Neutrophil (primary cell): ENCODE data around the gene WNK4.

ENCODE experiments used
- H3K27ac ChIP-seq: fragments of 200-600 bp; sonication (generic); 2 replicates; pipeline ENCODE4 v1.5.1; 2016; ENCODE audit warnings: mild to moderate bottlenecking, moderate library complexity
- H3K27me3 ChIP-seq: fragments of 200-600 bp; sonication (generic); 2 replicates; pipeline ENCODE4 v1.6.0; 2016; ENCODE audit warnings: mild to moderate bottlenecking
- H3K36me3 ChIP-seq: fragments of 200-600 bp; sonication (generic); 2 replicates; pipeline ENCODE4 v1.5.1; 2017
- H3K4me1 ChIP-seq, 2 experiments: fragments of 200-600 bp in 1 of 2; sonication (generic) in 1 of 2; 1 replicate in 1 of 2; 2 replicates in 1 of 2; pipeline versions ENCODE4 v1.5.1 to v1.6.1; 2013 to 2016; ENCODE audit warnings: low read depth in 1 of 2, low read length in 1 of 2, mild to moderate bottlenecking in 1 of 2, moderate library complexity in 1 of 2; ENCODE audit not compliant: control insufficient read depth in 1 of 2, insufficient read depth in 1 of 2
- H3K4me3 ChIP-seq, 2 experiments: fragments of 200-600 bp in 1 of 2; sonication (generic) in 1 of 2; 1 replicate in 1 of 2; 2 replicates in 1 of 2; pipeline ENCODE4 v1.5.1; 2013 to 2016; ENCODE audit warnings: low read depth in 1 of 2, low read length in 1 of 2, mild to moderate bottlenecking in 1 of 2, moderate library complexity in 1 of 2
- H3K9me3 ChIP-seq: fragments of 200-600 bp; sonication (generic); 2 replicates; pipeline ENCODE4 v1.5.1; 2016
- CTCF ChIP-seq: fragments of 200-600 bp; sonication (generic); IDR thresholded peaks from 2 replicates; pipeline ENCODE4 v1.5.1; 2016; ENCODE audit warnings: antibody characterized with exemption

The WNK4 gene

DNA sequence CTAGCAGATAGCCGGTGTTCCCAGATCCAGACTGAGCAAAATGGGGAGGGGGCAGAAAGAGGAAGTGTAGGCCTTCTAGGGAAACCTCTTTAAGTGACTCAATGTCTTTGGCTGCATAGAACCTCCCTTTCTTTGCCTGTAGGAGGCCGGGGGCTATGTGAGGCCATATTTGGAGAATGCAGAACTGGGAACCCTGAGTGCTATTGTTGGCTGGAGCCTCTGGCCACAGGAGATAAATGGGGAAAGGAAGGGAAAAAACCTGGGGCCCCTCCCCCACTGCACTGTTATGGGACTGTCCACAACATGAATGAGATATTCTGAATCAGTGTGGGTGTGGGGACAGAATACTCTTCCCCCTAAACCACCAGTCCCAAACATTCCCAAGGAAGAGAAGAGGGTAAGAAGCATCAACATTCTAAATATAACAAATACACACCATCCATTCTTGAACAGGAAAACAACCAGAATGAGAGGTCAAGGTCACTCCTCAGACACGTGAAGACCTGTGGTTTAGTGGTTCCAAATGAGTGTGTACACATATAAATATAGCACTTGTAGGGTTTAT is 4.8 kb upstream of the WNK4 start:
- peaks cover 17% of the 10 kb centered on the region for H3K27me3 ChIP-seq
- no peak overlapping the region for H3K4me3 ChIP-seq
- H3K36me3 ChIP-seq: peaks cover 56% of the 10 kb centered on the region
- TF ChIP-seq CTCF: no peak
- no peak overlapping the region for H3K27ac ChIP-seq
- no peaks in the 10 kb centered on the region for H3K9me3 ChIP-seq
- peaks cover 15 to 17% of the 10 kb centered on the region in 2 experiments for H3K4me1 ChIP-seq

GRCh38 chr17:42778570-42778969 is 1.8 kb upstream of the WNK4 start:
- Histone ChIP-seq H3K27ac (no peak overlapping the region), H3K9me3 (no peaks in the 10 kb centered on the region), H3K36me3 (peaks cover 56% of the 10 kb centered on the region), H3K27me3 (peaks cover 46% of the 10 kb centered on the region), H3K4me1 (peaks cover 12 to 18% of the 10 kb centered on the region in 2 experiments), H3K4me3 (no peak overlapping the region)
- TF ChIP-seq CTCF: no peak

DNA sequence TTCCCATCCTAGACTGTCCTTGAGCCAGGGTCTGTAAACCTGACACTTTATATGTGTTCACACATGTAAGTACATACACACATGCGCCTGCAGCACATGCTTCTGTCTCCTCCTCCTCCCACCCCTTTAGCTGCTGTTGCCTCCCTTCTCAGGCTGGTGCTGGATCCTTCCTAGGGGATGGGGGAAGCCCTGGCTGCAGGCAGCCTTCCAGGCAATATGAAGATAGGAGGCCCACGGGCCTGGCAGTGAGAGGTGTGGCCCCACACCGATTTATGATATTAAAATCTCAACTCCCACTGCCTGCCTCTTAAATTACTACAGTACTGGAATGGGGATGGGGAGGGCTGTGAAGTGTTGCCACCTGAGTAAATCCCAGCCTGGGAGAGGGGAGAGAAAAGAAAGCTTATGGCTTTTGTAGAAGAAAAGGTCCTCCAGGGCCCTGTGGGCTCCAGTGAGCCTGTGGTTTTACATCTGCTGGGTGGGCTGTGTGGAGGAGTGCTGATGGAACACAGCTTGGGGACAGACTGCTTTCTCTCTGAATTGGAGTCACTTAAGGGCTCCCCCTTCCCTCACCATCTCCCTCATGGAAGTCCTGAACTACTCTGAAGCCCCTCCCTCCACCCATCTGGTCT is 990 bp upstream of the WNK4 start:
- peaks cover 56% of the 10 kb centered on the region for H3K36me3 ChIP-seq
- peaks cover 55% of the 10 kb centered on the region for H3K27me3 ChIP-seq
- H3K27ac ChIP-seq: no peak overlapping the region
- peaks cover 8 to 12% of the 10 kb centered on the region in 2 experiments for H3K4me1 ChIP-seq
- H3K4me3 ChIP-seq: no peak overlapping the region
- TF ChIP-seq CTCF: no peak
- no peaks in the 10 kb centered on the region for H3K9me3 ChIP-seq

GRCh38 chr17:42780851-42781638 is 635 bp downstream of the WNK4 start:
- H3K4me3 ChIP-seq: no peak overlapping the region
- H3K4me1 ChIP-seq: peaks cover 8 to 21% of the 10 kb centered on the region in 2 experiments
- H3K9me3 ChIP-seq: no peaks in the 10 kb centered on the region
- H3K36me3 ChIP-seq: peaks cover 43% of the 10 kb centered on the region
- H3K27me3 ChIP-seq: peaks cover 71% of the 10 kb centered on the region
- H3K27ac ChIP-seq: no peak overlapping the region
- TF ChIP-seq CTCF: no peak

- Histone ChIP-seq H3K4me1 (peaks cover 8 to 21% of the 10 kb centered on the region in 2 experiments), H3K4me3 (no peak overlapping the region), H3K27ac (no peak overlapping the region), H3K27me3 (peaks cover 77% of the 10 kb centered on the region), H3K9me3 (no peaks in the 10 kb centered on the region), H3K36me3 (peaks cover 36% of the 10 kb centered on the region)
- TF ChIP-seq CTCF: no peak
These were observed 1.3 kb downstream of the WNK4 start for GRCh38 chr17:42781639-42782165.
